Measurements from ENCODE around the gene ACOX2.

The ACOX2 gene

GRCh38 chr3:58508437-58508836 is 28.6 kb downstream of the ACOX2 start:
- DNase-seq (ENCODE audit: low read depth) = no peak

GRCh38 chr3:58507356-58508078 is 29.5 kb downstream of the ACOX2 start:
- no peak for DNase-seq (ENCODE audit: low read depth)

- DNase-seq (ENCODE audit: low read depth) = no peak
These were observed 34.1 kb downstream of the ACOX2 start for GRCh38 chr3:58502872-58503271.

GRCh38 chr3:58497097-58497496 is 39.9 kb downstream of the ACOX2 start:
- peak; percentile 16 for DNase-seq (ENCODE audit: low read depth)

GRCh38 chr3:58496206-58496857 is 40.7 kb downstream of the ACOX2 start:
- peak; percentile 55 for DNase-seq (ENCODE audit: low read depth)

- peak; percentile 47 for DNase-seq (ENCODE audit: low read depth)
These were observed 41.9 kb downstream of the ACOX2 start for GRCh38 chr3:58495101-58495500.

- DNase-seq (ENCODE audit: low read depth) = no peak
These were observed 42.9 kb downstream of the ACOX2 start for GRCh38 chr3:58494107-58494506.

GRCh38 chr3:58492494-58492905 is 44.5 kb downstream of the ACOX2 start:
- DNase-seq (ENCODE audit: low read depth) = no peak

GRCh38 chr3:58491506-58492402 is 45.2 kb downstream of the ACOX2 start, which contains the start of gene KCTD6:
Gene KCTD6 (plus strand): TSS chr3:58492096. CDS start chr3:58498756, 6,660 bp downstream.
- DNase-seq (ENCODE audit: low read depth) = peak; percentile 87

GRCh38 chr3:58490860-58491501 is 46.0 kb downstream of the ACOX2 start:
- no peak for DNase-seq (ENCODE audit: low read depth)

- no peak for DNase-seq (ENCODE audit: low read depth)
These were observed 48.0 kb downstream of the ACOX2 start for GRCh38 chr3:58488967-58489366.

- peak; percentile 61 for DNase-seq (ENCODE audit: low read depth)
These were observed 49.7 kb downstream of the ACOX2 start for GRCh38 chr3:58487140-58487886.

GRCh38 chr3:58485801-58486435 is 51.1 kb downstream of the ACOX2 start:
- DNase-seq (ENCODE audit: low read depth) = no peak

GRCh38 chr3:58484722-58485069 is 52.3 kb downstream of the ACOX2 start:
- no peak for DNase-seq (ENCODE audit: low read depth)

- DNase-seq (ENCODE audit: low read depth) = no peak
These were observed 52.8 kb downstream of the ACOX2 start for GRCh38 chr3:58484045-58484721.

GRCh38 chr3:58482917-58483636 is 53.9 kb downstream of the ACOX2 start:
- DNase-seq (ENCODE audit: low read depth) = no peak

GRCh38 chr3:58480309-58480708 is 56.7 kb downstream of the ACOX2 start:
- DNase-seq (ENCODE audit: low read depth) = no peak

- DNase-seq (ENCODE audit: low read depth) = no peak
These were observed 58.2 kb downstream of the ACOX2 start for GRCh38 chr3:58478781-58479180.

GRCh38 chr3:58474967-58475578 is 61.9 kb downstream of the ACOX2 start:
- no peak for DNase-seq (ENCODE audit: low read depth)

Data from amniotic epithelial cell (primary cell).